HG02798 (cell line): Measurements from ENCODE around the gene ST6GAL1.
A peak's percentile ranks its signal among the peaks of the same experiment; 100 is the strongest.

Experiments used
- ATAC-seq: cut with Tn5 transposase; IDR thresholded peaks from one replicate; pipeline ENCODE4 v1.9.1; 2021; ENCODE audit warnings: mild to moderate bottlenecking; ENCODE audit not compliant: unreplicated experiment, poor library complexity

ST6GAL1 gene

DNA sequence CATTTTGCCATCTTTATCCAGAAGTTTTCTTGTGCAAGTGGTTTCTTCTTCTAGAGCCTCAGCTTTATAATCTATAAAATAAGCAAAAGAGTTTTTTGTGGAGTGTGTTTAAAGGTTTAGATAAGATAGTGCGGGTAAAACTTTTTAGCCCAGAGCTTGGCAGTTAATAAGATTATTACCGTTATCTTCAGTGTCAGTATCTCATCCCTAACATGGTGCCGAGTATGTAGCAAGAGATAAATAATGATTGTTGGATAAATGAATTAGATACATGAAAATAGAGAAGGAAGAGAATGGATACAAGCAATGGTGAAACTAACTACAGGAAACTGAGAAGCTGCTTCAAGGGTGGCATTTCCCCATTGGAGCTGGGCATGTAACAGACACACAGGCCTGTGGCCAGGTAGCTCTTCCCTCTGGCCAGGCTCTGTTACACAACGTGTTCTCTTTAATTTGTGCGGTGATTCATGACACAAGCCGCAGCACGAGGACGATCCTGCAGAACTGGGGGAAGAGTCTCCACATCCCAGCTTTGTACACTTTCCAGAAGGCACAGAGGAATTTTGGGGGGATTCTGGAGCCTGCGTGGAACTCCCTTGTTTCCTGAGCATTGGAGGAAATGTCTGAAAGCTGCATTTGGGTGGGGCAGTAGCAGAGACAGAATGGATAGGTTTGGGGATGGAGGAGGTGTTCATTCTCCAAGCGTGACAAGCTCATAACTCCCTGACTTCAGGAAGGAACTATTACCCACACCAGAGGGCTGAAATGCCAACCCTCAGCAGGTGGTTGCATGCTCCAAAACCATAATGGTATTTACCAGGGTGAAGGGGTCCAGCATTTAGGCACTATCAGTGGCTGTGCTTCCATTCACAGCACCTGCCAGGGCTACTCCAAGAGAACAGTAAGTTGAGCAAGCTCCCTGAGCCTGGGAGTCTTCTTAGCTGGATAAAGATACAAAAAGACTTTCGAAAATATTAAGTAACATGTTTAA is 14.2 kb upstream of the ST6GAL1 start:
- no peak for ATAC-seq

DNA sequence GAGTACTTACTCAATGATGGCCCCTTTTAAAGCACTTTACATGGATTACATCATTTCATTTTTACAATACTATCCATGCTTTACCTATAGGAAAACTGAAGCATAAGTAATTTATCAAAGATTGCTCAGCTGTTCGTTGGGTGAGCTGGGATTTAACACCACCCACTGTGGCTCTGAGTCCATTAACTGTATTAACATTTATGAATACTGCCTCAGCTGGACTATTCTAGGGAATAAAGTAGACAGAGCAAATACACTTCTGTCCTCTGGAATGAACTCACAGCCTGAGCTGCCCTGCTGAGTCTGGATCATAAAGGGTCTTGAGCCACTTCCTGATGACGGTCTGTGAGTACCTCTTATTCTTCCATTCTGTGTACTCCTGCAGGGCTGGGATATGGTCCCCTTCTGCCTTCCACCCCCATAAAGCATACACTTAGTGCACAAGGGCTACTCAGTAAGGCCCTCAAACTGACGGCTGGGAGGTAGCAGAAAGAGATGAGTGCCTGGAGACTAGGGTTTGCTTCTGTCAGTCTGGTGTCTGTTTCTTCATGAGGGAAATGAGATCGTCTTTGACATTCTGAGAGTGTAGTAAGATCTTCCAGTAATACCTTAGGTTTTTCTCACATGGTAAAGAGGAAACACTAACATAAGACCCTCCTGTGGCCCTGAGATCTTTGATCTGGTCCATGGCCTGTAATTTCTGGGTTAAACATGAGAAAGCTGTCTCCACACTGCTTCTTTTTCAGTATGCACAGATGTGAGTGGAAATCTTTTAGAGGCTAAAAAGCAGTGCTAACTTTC is 12.6 kb upstream of the ST6GAL1 start:
- ATAC-seq: no peak

DNA sequence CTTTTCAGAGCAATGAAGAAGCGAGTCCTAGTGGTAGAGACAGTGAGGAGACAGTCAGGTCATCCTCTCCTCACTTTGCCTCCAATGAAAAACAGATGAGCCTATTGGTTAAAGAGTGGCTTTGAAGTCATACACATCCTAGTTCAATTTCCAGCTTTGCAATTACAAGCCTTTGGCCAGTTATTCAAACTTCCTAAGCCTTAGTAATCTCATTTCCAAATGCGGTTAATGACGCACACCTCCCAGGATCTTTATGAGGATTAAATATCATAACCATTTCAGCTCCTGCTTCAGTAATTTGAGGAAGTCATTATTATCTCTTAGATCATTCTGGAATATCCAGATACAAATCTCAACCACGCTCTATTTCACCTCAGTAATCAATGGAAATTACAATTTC is 10.0 kb upstream of the ST6GAL1 start:
- no peak for ATAC-seq

DNA sequence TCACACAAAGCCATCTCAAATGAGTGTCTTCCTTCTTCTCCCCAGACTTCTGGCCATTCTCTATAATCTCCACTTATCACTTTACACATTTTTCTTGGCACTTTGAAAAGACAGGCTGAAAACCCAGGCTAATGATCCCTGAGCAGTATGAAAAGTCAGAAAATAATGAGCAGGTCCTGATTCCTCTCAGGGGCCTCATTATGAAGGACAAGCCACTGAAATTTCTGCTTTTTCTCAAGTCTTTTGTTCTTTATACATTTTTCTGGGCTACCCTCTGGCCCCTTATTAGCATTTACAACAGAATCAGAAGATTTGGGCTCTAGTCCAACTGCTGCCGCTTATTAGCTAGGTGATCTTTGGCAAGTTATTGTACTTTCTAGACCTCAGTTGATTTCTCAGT is 9.5 kb upstream of the ST6GAL1 start:
- no peak for ATAC-seq

DNA sequence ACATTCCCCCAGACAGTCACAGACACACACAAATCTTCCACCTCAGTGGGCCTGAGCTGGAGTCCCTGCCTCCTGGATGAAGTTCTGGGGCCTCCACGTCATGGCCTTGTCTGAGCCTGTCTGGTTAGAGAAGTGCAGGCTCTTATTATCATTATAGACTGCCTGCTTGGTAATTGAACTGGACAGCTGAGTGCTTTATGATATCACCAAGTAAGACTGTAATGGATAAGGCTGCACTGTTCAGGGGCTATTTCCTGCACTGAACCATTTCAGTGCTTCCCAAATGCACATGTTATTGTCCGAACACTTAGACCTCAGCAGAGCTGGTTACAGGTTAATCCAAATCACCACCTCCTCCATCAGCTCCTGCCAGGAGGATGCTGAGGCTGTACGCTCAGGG is 8.7 kb upstream of the ST6GAL1 start:
- no peak for ATAC-seq

DNA sequence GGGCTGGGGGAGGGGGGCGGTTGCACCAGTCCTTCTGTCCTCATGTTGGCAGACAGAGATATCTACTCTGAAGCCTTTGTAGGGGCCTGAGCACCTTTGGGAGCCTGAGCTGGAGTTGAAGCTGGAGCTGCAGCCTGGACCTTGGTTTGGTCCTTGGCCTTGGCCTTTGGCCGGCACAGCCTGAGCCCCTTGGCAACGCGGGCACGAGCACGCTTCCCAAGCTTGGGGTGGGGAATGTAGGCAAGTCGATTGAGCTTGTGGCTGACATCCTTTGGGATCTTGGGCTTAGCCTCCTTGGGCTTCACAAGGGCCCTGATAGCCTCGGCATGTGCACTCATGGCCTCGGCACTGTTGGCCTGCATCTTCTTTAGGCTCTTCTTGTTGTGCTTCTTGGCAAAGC is 8.1 kb upstream of the ST6GAL1 start:
- no peak for ATAC-seq

DNA sequence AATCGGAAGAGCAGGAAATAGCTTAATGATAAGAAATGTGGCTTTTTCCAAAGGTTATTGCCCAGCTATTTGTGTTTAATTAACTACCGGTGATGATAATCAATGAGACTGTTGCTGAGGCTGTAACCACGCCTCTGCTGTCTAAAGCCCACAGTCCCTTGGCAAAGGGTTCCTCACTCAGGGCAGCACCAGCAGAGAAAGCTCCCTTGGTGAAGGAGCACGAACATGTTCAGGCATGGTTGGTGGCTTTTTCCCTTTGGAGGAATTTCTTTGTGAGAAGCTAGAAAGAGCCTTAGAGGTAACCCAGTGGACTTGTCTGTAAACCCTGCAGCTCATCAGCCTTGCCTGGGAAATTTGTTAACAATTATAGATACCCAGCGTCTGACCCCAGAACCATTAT is 7.5 kb upstream of the ST6GAL1 start:
- no peak for ATAC-seq

DNA sequence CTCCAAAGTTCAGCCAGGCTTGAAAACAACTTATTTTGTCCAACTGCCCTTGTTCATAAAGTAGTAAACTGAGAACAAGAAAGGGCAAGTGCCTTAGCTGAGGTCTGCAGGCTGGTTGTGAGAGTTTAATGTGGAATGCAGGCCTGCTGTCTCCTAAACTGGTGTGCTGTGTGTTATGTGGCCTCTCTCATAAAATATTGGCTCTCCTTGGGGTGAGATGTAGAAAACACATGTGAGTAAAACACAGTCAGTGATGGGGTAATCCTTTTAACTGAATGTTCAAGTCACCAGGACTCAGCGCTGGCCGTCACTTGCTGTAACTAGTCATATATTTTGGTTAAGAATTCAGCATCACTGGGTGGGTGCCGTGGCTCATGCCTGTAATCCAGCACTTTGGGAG is 7.1 kb upstream of the ST6GAL1 start:
- ATAC-seq: no peak

DNA sequence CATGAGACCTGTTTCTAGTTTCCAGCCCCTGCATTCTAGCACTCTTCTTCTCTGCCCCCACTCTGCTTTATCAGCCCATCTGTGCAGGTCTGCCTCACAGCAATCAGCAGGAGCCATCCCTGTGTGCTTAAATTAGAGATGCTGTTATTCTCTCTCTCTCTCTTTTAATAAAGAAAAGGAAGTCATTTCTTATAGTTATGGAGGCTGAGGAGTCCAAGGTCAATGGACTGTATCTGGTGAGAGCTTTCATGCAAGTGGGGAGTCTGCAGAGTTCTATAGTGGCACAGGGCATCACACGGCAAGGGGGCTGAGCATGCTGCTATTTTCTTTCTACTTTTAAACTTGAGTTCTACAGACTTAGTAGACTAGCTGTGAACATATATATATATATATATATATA is 4.5 kb upstream of the ST6GAL1 start:
- ATAC-seq: no peak

DNA sequence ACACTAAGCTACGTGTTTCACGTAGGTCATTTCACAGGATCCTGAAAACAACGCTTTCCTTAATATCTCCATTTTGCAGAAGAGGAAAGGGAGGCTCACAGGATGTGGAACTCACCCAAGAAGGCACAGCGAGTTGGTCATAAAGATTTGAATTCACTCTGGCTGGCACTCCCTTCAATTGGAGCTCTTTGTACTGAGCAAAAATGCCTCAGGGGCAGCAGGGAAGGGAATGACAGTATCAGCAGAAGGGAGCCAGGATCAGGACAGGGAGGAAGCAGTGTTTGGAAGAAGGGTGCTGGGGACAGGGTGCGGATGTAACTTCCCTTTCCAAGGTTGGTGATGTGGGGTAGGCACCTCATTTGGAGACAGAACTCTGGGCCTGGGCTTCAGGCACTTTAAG is 1.1 kb upstream of the ST6GAL1 start:
- no peak for ATAC-seq

DNA sequence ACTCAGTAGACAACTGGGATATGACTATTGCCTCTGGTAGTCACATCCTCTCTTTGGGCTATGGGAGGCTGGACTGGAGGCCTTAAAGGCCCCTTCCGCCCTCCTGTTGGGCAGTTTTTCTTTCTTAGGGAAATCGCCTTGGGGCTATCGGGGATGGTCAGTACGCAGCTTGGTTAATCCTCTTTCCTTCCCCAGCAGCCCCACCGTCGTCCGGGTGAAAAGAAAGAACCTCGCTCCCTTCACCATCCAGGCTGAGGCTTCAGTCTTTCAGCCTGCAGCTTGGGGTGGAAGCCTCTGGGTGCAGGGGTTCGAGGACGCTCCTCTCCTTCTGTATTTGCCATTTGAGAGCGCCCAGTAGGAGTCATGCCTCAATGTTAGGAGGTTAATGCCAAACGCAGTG is 641 bp upstream of the ST6GAL1 start:
- no peak for ATAC-seq

DNA sequence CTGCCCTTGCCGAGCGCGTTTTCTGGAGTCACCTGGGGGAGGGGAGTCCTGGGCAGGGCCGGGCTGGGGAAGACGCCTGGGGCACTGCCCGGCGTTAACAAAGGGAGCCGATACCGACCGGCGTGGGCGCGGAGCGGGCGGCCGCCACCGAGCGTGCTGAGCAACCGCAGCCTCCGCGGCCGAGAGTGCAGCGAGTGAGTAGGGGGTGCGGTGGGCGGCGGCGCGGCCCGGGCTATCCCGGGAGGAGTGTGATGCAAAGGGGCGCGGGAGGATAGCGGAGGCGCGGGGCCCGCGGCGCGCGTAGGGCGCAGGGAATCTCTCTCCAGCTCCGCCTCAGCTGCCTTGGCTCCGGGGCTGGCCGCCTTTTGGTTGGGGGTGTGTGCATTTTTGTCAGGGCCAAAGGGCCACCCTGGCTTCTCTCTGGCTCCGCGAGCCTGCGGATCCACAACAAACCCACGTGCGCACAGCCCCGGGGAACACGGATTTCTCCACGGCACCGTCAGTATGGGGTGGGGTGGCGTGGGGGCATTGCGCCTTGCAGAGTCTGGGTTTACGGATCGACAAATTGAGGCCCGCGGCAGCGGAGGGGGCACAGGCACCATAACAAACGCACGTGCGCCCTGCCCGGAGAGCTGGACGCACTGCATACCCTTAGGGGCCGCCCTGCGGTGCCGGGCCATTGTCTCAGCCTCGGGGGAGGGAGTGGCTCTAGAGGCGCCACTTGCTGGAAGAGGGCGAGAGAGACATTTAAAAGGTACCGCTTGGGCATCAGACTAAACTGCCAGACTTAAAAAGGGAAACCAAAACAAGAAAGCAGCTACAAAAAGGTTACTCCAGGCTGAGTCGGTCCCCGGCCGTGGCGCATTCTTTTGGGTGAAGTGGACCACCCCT is 560 bp downstream of the ST6GAL1 start:
- peak; percentile 70 for ATAC-seq

DNA sequence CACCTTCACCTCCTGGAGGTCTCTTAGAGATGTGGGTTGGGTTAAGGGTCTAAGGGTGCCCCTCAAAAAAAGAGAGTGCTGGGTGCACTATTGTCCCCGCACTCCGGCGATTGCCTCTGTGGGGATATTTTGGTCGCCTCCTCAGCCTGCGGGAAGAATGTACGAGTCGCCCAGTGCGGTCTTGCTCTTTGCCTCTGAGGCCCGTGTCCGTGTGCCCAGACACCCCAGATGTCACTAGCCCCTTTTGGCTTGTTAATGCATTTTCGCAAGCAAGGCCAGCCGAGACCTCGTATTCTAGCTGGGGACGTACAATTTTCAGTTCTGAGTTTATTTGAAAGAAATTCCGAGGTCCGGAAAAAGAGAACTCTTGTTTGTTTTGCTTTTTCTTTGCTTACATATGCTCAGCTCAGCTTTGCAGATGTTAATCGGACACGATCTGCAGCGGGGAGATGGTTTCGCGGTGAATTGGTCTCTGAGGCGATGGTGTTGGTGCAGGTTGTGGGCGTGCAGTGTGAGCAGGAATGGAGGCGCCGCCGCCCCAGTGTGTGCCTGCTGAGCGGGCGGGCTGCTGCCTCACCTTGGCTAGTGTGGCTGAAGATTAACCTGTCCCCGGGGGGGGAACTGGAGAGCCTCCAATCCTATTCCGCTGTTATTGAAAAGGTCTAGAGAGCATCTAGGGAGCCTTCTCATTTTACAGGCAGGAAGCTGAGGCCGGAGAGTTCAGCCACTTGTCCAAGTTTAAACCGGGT is 1.4 kb downstream of the ST6GAL1 start:
- peak; percentile 44 for ATAC-seq

DNA sequence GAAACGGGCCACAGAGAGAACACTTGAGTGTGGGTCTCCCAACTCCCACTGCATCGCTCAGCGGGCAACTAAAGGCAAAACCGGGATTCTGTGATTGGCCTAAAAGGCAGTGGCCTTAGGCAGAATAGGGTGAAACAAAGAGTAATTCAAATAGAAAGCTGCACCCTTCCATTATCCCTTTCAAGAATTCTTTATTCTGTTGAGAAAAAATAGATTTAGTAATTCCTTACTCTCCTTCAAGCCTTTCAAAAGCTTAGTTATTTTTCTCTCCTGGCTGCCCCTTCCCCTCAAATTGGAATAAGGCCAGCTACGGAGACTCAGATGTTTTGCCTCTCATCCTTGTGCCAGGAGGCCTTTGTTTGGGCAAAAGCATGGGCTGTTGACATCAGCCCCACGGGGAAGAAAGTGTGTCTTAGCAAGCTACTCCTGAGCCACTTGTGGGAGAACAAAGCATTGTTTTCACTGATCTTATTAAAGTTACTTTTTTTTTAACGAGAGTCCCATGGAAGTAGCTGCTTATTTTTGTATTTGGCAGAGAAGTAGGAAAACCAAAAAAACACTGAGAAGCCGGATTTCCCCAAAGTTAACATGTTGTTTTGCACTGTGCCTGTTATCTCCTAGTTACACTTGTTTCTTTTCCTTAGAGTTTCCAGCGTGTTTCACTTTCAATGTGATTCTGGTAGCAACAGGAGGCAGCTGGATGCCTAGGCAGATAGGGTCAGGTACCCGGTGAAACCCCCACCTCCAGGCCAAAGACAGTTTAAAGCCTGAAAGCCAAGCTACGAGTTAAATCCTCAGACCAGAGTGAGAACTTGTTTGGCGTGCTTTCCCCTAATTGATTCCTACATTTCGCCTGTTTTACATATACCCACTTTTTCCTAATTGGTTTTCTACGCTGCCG is 2.2 kb downstream of the ST6GAL1 start:
- ATAC-seq: no peak

DNA sequence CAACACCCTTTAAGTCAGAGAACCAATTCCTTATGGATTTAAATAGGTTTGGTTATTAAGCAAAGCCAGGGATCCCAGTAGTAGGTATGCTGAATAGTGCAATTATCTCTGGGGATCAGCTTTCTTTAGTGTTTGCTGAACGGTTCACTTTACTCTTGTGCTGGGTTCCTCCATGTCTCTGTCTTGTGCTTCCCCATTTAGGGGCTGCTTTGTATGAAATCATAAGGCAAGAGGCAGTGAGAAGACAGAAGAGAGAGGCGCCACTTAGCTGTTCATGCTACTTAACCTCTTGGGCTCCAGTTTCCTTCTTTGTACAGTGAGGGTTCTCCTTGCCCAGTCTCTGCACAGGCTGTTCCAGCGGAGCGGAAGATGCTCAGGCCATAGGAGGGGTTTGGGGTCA is 3.5 kb downstream of the ST6GAL1 start:
- no peak for ATAC-seq

DNA sequence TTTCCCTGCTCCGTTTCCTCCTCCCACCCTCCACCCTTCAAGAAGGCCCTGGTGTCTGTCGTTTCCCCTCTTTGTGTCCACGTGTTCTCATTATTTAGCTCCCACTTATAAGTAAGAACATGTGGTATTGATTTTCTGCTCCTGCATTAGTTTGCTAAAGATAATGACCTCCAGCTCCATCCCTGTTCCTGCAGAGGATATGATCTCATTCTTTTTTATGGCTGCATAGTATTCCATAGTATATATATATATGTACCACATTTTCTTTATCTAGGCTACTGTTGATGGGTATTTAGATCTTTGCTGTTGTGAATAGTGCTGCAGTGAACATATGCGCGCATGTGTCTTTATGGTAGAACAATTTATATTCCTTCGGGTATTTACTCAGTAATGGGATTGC is 4.8 kb downstream of the ST6GAL1 start:
- no peak for ATAC-seq

DNA sequence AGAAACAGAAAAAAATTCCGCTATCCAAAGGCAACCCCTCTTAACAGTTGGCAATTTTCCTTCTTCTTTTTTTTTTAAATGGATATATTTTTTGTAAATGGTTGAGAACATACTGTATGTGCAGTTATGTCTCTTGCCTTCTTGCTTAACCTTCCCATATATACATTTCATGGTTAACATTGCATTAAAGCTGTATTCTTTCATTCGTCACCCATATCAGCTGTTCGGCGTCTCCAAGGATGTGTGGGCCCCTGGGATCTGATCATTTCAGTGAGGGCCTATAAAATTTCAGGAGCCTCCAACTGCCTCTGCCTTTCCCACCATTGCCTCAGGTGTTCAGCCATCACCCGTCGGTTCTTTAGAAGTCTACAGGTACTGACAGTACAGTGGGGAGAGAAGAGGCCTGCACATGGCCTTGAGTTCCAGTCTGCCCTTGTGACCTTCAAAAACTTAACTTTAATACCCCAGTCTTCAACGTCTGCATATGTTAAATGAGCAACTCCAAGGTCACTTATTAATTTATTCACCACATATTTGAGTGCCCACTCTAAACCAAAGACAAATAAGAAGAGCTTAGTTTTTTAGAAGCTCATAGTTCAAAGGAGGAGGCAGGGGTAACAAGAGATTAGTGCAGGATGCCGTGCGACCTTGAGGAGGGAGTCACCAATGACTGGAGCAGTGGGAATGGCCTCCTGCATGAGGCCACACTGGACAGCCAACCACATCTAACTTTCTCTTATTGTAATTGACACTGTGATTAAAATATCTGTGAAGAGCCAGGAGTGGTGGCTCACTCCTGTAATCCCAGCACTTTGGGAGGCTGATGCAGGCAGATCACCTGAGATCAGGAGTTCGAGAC is 6.9 kb downstream of the ST6GAL1 start:
- no peak for ATAC-seq

DNA sequence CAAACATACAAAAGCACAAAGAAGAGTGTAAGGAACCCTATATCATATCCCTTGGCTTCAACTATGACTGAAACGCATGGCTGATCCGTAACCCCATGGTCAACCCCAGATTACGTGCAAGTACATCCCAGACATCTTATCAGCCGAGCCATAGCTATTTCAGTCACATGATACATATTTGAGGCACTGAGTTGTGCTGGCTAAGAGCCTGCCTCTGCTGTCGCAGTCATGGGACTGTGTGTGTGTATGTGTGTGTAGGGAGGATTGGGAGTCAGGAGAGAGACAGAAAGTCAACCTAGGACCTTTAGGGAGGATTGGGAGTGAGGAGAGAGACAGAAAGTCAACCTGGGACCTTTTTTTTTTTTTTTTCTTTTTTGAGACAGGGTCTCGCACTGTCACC is 8.4 kb downstream of the ST6GAL1 start:
- no peak for ATAC-seq
